Stimulated activated CD8-positive, alpha-beta memory T cell treated with anti-CD3 and anti-CD28 coated beads, Interleukin-7, amount 100 ng/mL, for 1 hour (primary cell): ENCODE data around the gene FGR.

ENCODE experiments used
- DNase-seq, 2 donors: peaks; one replicate each; pipeline ENCODE4 v3.0.0-alpha.2; 2020; ENCODE audit warnings: low read depth in 2 of 2

The FGR gene

GRCh38 chr1:27589441-27589840, 45.5 kb downstream of the FGR start:
- DNase-seq, result no peak

DNA sequence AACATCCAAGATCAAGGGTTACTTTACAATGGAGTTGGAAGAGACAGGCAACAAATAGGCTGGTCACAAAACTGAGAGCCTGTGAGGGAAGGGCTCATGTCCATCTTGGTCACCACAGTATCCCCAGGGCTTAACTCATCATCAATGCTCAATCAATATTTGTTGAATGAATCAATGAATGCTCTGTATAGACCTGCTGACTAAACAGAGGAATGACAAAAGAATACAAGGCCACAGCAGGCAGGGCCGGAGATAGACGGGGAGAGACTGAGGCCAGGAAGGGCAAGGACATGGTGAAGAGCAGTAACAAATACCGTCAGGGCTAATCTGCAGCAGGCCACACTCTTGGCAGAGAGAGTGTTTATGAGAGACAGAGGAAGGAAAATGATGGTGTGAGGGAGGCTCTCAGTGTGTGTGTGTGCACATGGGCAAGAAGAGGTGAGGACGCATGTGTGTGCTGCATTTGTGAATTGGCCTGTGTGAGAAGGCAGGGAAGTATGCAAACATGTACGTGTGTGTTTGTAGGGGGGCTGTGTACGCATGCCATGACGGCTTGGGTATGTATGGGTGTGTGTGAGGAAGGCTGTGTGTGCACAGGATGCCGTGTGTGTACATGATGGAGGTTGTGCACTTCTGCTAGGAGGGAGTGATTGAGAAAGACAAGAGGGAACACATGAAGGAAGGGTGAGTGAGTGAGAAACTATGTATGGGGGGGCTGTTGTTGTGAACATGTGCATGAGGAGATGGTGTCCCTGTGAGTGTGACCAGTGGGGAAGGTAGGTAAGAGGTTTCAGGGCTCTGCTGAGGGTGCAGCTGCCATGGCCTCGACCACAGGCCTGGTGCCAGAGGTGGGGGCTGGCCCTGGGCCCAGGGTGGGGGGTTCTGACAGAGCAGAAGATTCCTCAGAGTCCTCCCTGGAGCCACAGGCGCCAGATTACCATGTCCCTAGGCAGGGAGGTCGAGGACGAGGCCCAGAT, 46.4 kb downstream of the FGR start:
- no peak for DNase-seq

GRCh38 chr1:27585684-27586083, 49.3 kb downstream of the FGR start:
- DNase-seq, result no peak

DNA sequence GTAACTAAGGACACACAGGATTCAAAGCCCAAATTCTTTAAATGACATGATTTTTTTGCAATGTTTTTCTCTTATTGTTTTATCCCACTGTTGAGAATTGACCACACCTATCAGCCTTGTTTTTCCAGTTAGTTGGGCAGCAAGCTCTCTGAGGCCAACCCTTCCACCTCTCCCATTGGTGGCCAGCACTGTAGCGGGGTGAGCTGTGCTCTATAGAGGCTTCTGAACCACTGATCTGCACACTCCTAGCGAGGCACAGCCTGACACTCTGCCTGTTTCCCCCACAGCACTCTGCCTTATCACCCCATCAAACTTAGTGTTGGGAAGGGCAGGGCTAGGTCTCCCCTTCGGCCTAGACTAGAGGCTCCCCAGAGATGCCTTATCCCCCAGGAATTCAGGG, 50.5 kb downstream of the FGR start:
- no peak for DNase-seq

DNA sequence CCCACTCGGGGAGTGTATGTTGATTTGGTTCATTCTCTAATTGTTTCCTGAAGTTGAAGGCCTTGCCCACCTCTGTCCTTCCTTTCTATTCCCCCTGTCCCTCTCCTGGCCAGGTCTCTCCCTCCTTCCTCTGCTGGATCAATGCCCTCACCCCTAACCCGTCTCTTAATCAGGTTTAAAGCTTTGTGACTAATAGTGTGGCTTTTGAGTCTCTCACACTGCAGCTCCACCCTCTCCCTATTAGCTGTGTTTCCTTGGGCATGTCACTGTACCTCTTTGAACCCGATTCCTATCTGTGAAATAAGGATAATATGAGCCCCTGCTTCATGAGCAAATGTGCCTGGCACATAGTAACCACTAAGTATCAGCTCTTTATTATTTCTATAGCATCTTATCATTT, 51.5 kb downstream of the FGR start:
- DNase-seq, result no peak

- DNase-seq, result no peak
Measured at GRCh38 chr1:27581823-27582243, 53.2 kb downstream of the FGR start.

GRCh38 chr1:27577504-27578188, 57.3 kb downstream of the FGR start:
- no peak for DNase-seq

- DNase-seq, result no peak
Measured at GRCh38 chr1:27576806-27577227, 58.2 kb downstream of the FGR start.

- no peak for DNase-seq
Measured at GRCh38 chr1:27575840-27576331, 59.1 kb downstream of the FGR start.

- DNase-seq, result no peak
Measured at GRCh38 chr1:27574871-27575831, 59.8 kb downstream of the FGR start.

DNA sequence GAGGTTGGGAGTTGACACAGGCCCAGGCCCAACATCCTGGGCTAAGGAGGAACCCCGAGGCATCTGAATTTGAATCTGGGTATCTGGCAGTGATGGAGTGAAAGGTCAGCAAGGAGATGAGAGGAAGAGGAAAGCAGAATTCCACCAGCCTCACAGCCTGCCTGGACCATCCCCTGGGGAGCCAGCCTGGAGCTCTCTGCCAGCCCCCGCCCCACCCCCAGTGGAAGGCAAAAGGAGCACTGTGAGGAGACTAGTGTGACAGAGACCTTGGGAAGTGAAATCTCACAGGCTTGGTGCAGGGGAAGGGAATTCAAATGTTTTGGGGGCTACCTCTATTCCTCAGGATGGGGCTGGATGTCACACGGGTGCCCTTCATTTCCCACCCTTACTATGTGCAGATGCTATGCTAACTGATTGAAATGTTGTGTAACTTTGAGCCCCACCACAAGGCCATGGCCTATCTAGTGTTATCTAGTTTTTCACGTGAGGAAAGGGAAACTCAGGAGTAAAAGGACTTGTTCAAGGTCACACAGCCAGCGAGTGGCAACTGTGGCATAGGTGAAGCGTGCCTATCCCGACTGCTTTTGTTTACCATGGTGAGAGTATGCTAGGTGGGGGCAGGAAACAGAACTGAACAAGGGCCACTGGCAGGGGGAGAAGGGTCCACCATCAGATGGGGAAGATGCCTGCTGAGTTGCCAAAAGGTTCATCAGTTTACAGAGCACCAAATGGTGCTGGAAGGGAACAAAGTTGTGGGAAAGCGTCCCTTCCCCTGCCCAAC, 60.8 kb downstream of the FGR start:
- DNase-seq, result no peak

DNA sequence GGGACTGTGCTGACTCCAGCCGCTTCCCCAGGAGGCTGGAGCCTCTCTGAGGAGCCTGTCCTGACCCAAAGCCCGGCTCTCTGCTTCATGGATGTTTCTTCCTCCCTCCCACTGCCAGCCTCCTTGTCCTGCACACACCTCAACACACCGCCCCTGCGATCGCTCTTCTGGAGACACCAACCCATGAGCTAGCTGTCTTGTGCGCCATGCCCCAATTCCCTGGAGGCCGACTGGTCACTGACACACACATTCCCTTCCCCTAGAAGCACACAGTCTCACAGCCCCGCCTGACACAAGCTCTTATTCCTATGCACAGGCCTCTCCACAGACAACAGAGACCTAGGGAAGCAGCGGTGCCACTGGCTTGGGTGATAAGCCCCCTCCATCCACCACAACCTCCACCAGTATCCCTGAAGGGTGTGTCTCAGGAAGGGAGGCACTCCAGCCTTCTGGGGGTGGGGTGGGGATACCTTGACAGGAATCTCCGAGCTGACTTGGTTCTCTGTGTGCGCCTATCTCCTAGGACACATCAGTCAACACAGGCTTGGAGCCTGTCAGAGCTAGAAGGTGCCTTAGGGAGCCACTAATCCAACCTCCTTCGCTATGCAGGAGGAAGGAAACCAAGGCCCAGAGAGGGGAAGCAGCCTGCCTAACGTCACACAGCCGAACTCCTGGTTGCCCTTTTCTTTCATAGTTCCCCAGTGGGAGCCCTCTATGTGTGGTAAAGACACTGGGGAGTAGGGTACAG, 62.1 kb downstream of the FGR start:
- DNase-seq, result no peak

- DNase-seq, result no peak
Measured at GRCh38 chr1:27572019-27572678, 62.8 kb downstream of the FGR start.

DNA sequence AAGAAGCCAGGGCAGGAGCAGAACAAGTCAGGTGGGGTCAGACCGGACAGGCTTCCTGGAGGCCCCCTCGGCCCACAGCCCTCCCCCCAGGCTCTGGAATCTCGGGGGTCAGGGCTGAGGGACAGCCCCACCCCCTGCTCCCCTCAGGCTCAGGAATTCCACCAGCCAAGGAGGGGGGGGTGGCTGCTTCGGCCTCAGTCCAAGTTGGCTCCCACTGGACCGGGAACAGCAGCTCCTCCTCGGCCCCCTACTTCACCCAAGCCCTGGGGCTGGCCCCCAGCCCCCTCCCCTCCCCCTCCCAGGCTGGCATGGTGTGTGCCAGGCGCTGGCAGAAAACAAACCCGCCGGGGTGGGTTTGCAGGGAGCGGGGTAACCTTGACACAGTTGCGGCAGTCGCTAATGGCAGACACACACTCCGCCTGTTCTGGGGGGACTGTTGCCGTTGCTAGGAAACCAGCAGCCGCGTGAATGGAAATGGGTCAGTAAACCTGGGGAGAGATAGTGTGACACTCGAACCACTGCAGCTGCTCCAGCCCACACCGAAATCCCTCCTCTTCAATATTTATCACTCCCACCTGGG, 63.5 kb downstream of the FGR start:
- no peak for DNase-seq

DNA sequence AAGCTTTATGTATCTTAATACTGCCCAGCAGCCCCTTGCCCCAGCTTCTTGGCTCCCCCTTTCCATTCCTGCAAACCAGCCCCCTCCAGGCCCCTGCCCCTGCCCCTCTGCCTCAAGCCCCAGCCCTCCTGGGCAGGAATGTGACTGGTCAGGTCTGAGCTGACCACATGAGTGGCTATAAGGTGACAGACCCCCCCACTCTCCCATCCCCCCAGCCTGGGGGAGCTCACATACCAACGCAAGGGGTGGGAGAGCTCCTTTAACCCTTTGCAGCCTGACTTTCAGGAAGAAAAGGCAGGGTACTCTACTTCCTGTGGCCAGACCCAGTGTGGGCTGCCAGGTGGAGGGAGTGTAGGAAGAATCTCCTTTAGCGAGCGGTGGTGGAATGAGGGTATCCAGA, 64.2 kb downstream of the FGR start:
- DNase-seq, result no peak

DNA sequence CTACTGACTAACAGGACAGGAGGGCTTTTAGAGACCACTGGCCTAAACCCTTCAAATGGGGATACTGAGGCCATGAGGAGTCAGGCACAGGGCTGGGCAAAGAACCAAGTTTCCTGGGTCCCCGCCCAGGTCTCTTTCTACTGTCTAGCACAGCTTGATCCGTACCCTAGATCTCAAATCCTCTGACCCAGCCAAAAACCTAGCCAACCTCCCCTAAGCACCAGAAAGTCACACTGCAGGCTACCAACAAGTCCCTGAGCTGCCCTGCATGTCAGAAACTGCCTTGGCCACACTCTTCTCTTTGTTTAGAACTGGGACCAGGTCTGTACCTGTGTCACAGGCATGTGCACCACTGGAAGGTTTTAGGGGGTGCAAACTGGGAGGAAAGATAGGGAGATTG, 64.6 kb downstream of the FGR start:
- DNase-seq, result no peak

DNA sequence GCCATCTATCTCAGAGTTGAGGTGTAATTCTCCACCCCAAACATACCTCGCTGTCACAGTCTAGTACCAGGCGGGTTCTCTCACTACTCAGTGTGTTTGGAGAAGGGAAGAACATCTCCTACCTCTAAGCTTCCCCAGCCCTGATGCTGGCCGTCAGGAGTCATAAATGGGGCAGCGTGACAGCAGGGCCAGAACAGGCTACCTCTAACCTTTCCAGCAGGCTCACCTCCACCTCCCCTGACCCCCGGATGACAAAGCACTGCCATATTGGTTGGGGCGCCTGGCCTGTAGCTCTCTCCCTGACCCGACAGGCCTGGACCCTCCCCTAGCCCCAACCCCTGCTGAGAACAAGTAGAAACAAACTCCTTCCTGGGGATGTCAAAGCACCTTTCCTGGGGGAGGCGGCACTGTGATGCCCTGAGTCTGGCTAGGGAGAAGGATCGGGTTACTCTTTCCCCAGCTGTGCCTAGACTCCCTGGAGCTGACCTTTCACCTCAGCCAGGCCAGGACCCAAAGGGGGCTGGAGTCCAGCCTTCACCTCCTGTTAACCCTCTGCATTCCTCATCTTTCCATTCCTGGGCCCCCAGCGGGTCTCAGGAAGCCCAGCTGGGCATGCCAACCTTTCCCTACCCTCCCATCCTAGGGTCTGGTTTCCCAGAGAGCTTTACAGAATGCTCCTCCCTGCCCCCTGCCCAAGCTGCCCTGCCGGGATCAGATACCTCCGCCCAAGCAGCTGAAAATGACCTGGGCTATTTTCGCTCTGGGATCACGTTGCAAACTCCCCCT, 65.3 kb downstream of the FGR start:
- no peak for DNase-seq

GRCh38 chr1:27569088-27569460, 65.9 kb downstream of the FGR start:
- DNase-seq, result no peak
